Epithelial cell of esophagus (primary cell): ENCODE results near the gene APPBP2.
"Not testable (repeated sequence)": the region's sequence is repeated elsewhere in the genome, so short reads cannot be mapped to it uniquely, and the experiment has no call there.

Source experiments
- DNase-seq: peaks from one replicate; pipeline ENCODE4 v3.0.0; 2010; ENCODE audit warnings: low read depth
- H3K4me3 ChIP-seq: 2 replicates; pipeline ENCODE4 v1.5.1; 2011; ENCODE audit warnings: mild to moderate bottlenecking, low read length, control low read depth
- TF ChIP-seq, protein P1 (sequence below): IDR thresholded peaks from 2 replicates; pipeline ENCODE4 v1.5.1; 2011; ENCODE audit warnings: low read depth, mild to moderate bottlenecking, low read length, control low read depth, inconsistent platforms; ENCODE audit not compliant: insufficient read depth; ENCODE audit errors: missing control alignments

The APPBP2 gene

DNA sequence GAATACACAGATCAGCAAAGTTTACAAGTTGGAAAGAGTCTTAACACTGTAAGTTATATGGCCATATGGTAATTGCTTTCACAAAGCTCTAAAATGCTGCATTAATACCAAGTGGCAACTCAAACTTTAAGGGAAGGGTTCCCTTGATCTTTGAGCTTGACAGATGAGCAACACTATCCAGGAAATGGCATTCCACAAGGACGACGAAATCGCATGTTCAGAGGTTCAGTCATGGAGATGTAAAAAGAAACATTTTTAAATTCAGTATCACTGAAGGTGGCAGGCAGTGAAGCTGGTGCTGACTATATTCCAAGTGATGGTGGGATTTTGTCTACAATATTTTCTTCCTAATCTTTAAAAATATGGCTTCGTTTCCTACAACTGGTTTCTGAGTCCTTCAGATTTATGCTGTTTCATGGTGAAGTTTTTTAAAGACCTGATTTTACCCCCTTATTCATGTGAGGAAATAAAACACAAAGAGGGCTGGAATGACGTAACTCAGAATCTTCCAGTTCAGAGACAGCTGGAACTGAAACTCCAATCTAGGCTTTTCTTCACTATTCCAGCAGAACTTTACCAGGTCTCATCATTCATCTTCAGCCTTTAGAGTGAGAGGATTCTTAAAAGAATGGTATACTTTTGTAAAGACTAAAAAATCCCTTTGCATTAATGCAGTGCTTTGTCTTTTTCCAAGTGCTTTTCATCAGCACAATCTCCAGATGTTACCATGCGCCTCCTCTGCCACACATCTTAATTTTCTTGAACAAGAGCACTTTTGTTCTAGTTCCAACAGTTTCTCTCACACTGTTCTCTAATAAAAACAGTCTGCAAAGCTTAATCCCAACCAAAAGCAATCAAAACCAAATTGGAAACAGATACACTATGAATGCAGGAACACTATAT is 83.5 kb downstream of the APPBP2 start:
- TF ChIP-seq, protein P1, sequence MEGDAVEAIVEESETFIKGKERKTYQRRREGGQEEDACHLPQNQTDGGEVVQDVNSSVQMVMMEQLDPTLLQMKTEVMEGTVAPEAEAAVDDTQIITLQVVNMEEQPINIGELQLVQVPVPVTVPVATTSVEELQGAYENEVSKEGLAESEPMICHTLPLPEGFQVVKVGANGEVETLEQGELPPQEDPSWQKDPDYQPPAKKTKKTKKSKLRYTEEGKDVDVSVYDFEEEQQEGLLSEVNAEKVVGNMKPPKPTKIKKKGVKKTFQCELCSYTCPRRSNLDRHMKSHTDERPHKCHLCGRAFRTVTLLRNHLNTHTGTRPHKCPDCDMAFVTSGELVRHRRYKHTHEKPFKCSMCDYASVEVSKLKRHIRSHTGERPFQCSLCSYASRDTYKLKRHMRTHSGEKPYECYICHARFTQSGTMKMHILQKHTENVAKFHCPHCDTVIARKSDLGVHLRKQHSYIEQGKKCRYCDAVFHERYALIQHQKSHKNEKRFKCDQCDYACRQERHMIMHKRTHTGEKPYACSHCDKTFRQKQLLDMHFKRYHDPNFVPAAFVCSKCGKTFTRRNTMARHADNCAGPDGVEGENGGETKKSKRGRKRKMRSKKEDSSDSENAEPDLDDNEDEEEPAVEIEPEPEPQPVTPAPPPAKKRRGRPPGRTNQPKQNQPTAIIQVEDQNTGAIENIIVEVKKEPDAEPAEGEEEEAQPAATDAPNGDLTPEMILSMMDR, result no peak
- H3K4me3 ChIP-seq, result no peak overlapping the region

DNA sequence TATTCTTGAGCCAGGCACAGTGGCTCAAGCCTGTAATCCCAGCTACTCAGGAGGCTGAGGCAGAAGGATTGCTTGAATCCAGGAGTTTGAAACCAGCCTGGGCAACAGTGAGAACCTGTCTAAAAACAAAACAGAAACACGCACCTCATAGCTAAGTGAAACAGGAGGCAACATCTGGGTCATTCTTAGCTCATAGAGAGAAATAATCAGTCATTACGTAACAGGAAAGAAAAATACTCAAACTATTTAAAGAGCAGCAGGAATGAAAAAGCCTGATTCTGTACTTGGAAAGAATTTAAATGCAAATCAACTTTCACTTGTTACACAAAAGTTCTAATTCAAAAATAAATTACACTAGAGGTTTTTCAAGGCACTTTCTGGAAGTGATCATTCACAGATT is 86.5 kb downstream of the APPBP2 start:
- TF ChIP-seq, protein P1, result no peak
- no peak overlapping the region for H3K4me3 ChIP-seq
- peak; percentile 48 for DNase-seq

More for the DNA sequence above, 83.5 kb downstream of the APPBP2 start:
- DNase-seq, result peak; percentile 59

DNA sequence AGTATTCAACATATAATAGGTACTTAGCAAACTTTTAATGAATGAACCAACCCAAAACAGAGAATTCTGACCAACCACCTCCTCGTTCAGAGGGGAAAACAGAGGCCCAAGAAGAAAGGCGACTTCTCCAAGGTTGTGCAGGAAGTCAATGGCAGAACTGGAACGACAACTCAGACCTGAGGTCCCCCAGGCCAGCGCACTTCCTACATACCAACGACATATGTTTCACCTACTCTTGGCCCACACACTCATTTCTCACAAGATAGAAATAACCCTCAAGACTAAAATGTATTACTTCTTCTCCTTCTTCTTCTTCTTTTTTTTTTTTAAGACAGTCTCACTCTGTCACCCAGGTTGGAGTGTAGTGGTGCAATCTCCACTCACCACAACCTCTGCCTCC is 89.4 kb downstream of the APPBP2 start:
- H3K4me3 ChIP-seq, result no peak overlapping the region
- DNase-seq, result no peak
- TF ChIP-seq, protein P1, result no peak

DNA sequence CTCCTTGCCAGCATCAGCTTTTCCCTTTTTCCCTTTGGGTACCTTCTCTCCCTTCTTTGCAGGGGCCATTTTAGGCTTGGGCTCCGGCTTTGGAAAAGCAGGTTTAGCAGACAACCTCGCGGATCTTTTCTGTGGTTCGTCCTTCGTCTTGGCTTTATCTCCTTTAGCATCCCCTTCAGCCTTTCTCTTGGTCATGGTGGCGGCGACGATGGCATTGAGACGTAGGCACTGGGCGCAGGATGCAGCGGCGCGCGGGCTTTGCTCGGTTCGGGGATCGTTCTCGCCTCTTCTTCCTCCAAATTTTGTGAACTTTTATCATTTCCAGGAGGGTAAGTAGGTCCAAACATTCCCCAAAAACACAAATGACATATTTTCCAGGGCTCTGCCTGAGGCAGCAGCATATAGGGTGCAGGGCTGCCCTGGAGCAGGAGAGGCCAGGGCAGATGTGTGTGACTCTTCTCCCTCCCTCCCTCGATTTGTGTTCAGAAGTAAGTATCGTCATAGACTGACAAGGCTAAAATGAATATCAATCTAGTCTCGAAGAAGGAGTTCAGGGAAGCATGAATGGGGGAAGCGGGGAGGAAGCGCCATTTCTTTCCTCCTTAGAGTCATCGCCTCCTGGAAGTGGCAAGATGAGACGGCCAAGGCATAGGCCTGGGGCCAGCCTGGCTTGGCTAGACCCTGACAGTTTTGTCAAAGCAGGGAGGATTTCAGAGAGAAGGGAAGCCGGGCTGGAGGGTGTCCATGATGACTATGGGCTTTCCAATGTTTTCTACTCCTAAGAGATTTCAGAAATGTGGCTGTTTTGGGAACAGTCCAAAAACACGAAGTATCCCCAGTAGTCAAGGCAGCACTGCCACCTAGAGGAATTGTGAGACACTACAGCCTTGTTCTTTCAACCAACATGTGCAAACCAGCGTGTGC is 90.5 kb downstream of the APPBP2 start:
- DNase-seq, result peak; percentile 82
- no peak overlapping the region for H3K4me3 ChIP-seq
- TF ChIP-seq, protein P1, result peak; percentile 92

DNA sequence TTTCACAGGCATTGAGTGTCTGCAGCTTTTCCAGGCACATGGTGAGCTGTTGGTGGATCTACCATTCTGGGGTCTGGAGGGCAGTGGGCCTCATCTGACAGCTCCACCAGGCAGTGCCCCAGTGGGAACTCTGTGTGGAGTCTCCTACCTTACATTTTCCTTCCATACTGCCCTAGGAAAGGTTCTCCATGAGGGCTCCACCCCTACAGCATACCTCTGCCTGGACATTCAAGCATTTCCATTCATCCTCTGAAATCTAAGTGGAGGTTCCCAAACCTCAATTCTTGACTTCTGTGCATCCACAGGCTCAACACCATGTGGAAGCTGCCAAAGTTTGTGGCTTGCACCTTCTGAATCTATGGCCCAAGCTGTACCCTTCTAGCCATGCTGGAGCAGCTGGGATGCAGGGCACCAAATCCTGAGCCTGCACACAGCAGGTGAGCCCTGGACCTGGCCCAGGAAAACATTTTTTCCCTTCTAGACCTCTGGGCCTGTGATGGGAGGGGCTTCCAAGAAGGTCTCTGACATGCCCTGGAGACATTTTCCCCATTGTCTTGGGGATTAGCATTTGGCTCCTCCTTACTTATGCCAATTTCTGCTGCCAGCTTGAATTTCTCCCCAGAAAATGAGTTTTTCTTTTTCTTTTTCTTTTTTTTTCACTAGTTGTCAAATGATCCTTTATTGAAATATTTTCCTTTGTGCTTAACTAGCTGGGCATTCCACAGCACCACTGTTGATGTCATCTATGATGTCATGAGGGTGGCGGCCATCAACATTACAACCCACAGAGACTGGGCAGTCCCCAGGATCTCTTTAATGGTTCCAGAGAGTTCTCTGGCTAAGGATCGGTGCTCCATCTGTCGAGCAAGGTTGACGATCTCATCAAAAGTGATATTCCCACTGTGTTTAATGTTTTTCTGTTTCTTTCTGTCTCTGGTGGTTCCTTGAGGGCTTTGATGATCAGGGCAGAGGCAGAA is 92.7 kb downstream of the APPBP2 start:
- not testable (repeated sequence) for H3K4me3 ChIP-seq, DNase-seq

DNA sequence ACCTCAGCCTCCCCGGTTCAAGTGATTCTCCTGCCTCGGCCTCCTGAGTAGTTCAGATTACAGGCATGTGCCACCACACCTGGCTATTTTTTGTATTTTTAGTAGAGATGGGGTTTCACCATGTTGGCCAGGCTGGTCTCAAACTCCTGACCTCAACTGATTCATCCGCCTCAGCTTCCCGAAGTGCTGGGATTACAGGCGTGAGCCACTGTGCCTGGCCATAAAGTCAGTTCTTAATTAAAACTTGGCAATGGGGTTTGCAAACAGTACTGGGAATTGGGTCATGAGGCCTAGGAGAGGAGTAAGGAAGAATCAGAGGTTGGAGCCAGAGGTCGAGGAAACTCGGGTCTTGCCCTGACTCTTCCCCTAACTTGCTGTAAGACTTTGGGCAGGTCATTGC is 95.5 kb downstream of the APPBP2 start:
- DNase-seq, H3K4me3 ChIP-seq: not testable (repeated sequence)

DNA sequence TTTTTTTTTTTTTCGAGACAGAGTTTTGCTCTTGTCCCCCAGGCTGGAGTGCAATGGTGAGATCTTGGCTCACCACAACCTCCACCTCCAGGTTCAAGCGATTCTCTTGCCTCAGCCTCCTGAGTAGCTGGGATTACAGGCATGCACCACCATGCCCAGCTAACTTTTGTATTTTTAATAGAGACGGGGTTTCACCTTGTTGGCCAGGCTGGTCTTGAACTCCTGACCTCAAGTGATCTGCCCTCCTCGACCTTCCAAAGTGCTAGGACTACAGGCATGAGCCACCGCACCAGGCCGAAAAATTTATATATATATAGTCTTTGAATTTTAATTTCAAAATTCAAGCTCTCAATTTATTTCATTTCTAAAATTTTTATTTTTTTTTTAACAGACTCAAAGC is 97.6 kb downstream of the APPBP2 start:
- not testable (repeated sequence) for DNase-seq, H3K4me3 ChIP-seq

DNA sequence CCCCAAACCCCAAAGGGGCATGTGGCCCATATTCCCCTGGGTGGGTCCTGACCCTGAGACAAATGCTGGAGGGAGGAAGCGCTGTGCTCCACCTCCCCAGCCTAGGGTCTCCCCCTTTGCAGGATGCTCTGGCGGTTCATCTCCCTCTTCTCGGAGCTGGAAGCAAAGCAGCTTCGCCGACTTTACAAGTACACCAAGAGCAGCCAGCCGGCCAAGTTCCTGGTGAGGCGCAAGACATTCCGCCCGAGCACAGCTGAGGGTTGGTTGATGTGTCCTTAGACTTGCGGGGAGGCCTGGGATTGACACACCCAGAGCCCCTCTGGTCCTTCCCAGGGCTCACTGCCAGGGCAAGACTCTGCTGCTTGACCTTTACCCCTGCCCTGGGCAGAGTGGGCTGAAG is 99.4 kb downstream of the APPBP2 start:
- DNase-seq, result no peak
- TF ChIP-seq, protein P1, result no peak
- H3K4me3 ChIP-seq, result no peak overlapping the region
